HepG2 (cell line): ENCODE results near the gene FAM111B. TPM values are rescaled to one million over a fixed set of nuclear protein-coding genes. Genes with fewer than 3 reads are reported as not detected.
A peak's percentile ranks its signal among the peaks of the same experiment; 100 is the strongest.
"Not testable (repeated sequence)": the region's sequence is repeated elsewhere in the genome, so short reads cannot be mapped to it uniquely, and the experiment has no call there.

Source experiments
- ATAC-seq: fragments of 200-7000 bp; cut with Tn5 transposase; 3 replicates; pipeline ENCODE4 v1.9.1; 2020; ENCODE audit warnings: mild to moderate bottlenecking, moderate library complexity
- BruUV-seq: library from RNA; stranded (reverse); fragments of 400-500 nt; replicated peaks from 2 replicates; lab custom pipeline; 2021; lab: Mats Ljungman, UMichigan
- CTCF ChIA-PET: fragments of 300-600 bp; formaldehyde crosslinking; extraction: SDS; loops from one replicate; lab custom pipeline; 2021; ENCODE audit warnings: low total read pairs, inconsistent platforms, low intra/inter-chr PET ratio; lab: Yijun Ruan, JAX
- POLR2A ChIA-PET: fragments of 350-600 bp; sonication (Branson Sonifier 250); formaldehyde crosslinking; loops from one replicate; lab custom pipeline; 2020; ENCODE audit warnings: antibody characterized with exemption, inconsistent platforms; lab: Yijun Ruan, JAX
- DNase-seq: peaks from one replicate; pipeline ENCODE4 v3.0.0-alpha.2; 2015; ENCODE audit warnings: low spot score
- FAIRE-seq: peaks from 3 replicates; lab custom pipeline; 2011; peaks lifted over from hg19 to GRCh38; lab: Jason Lieb, UNC
- H2AFZ ChIP-seq: one replicate; pipeline ENCODE4 v1.6.1; 2011; ENCODE audit warnings: low read length, inconsistent platforms
- H3K27ac ChIP-seq: fragments of 300-600 bp; 3 replicates; pipeline ENCODE4 v1.8.0; 2011; ENCODE audit warnings: mixed run types, mild to moderate bottlenecking, mixed read lengths, low read length, inconsistent platforms; ENCODE audit not compliant: insufficient read depth; ENCODE audit errors: extremely low read length
- H3K27me3 ChIP-seq, 2 experiments: fragments of 200-600 bp in 1 of 2; 2 replicates in 1 of 2; 3 replicates in 1 of 2; pipeline versions ENCODE4 v1.6.0 to v1.8.0; 2011; ENCODE audit warnings: low read length in 2 of 2, mild to moderate bottlenecking in 2 of 2, moderate library complexity in 2 of 2, inconsistent platforms in 1 of 2; ENCODE audit not compliant: insufficient read depth in 2 of 2, control insufficient read depth in 1 of 2
- H3K36me3 ChIP-seq, 2 experiments: fragments of 200-600 bp in 1 of 2; replicated peaks in 1 of 2; 2 replicates in 1 of 2; 3 replicates in 1 of 2; pipeline versions ENCODE4 v1.5.1 to v1.8.0; 2011; ENCODE audit warnings: low read length in 2 of 2, inconsistent platforms in 1 of 2; ENCODE audit not compliant: insufficient read depth in 2 of 2, control insufficient read depth in 1 of 2
- H3K4me1 ChIP-seq: 2 replicates; pipeline ENCODE4 v1.5.1; 2012; ENCODE audit warnings: low read length, inconsistent platforms; ENCODE audit not compliant: insufficient read depth
- H3K4me2 ChIP-seq: 2 replicates; pipeline ENCODE4 v1.6.0; 2011; ENCODE audit warnings: low read depth, low read length, inconsistent platforms
- H3K4me3 ChIP-seq, 3 experiments: fragments of 200-600 bp in 1 of 3; sonication (generic), shearing (Covaris generic) in 1 of 3; replicated peaks in 1 of 3; 2 replicates each; pipeline ENCODE4 v1.5.1; 2011 to 2016; ENCODE audit warnings: low read length in 3 of 3, inconsistent platforms in 2 of 3, low read depth in 2 of 3, mild to moderate bottlenecking in 2 of 3, control low read depth in 1 of 3, mixed read lengths in 1 of 3; ENCODE audit not compliant: insufficient read depth in 1 of 3
- H3K79me2 ChIP-seq: one replicate; pipeline ENCODE4 v1.6.1; 2011; ENCODE audit warnings: low read length, inconsistent platforms; ENCODE audit not compliant: insufficient read depth
- H3K9ac ChIP-seq: 2 replicates; pipeline ENCODE4 v1.6.0; 2011; ENCODE audit warnings: mild to moderate bottlenecking, low read depth, low read length, inconsistent platforms; ENCODE audit not compliant: insufficient read depth
- H3K9me3 ChIP-seq: 2 replicates; pipeline ENCODE4 v1.5.1; 2012; ENCODE audit warnings: mild to moderate bottlenecking, low read length
- H4K20me1 ChIP-seq: 2 replicates; pipeline ENCODE4 v1.6.0; 2011; ENCODE audit warnings: inconsistent platforms, mild to moderate bottlenecking, low read length, moderate library complexity; ENCODE audit not compliant: insufficient read depth
- ATF7 ChIP-seq, 2 experiments: fragments of 450-650 bp in 1 of 2; sonication (generic) in 1 of 2; formaldehyde crosslinking in 1 of 2; IDR thresholded peaks; 2 replicates each; pipeline versions ENCODE4 v1.4.0 to v1.6.1; 2016 to 2020; ENCODE audit warnings: antibody characterized with exemption in 1 of 2, mild to moderate bottlenecking in 1 of 2, missing genetic modification reagents in 1 of 2
- BHLHE40 ChIP-seq: IDR thresholded peaks from 2 replicates; pipeline ENCODE4 v1.6.1; 2011; ENCODE audit warnings: low read length, improper control_type of control experiment
- GFI1 ChIP-seq: sonication (generic); formaldehyde crosslinking; IDR thresholded peaks from 2 replicates; pipeline ENCODE4 v1.5.0; 2020; ENCODE audit warnings: missing genetic modification reagents, mild to moderate bottlenecking, borderline replicate concordance
- SP4 ChIP-seq: sonication (generic); formaldehyde crosslinking; IDR thresholded peaks from 2 replicates; pipeline ENCODE4 v1.8.1; 2023; ENCODE audit warnings: mild to moderate bottlenecking, missing genetic modification reagents
- ZNF362 ChIP-seq: sonication (generic); formaldehyde crosslinking; IDR thresholded peaks from 2 replicates; pipeline ENCODE4 v1.4.0; 2020; ENCODE audit warnings: missing genetic modification reagents, mild to moderate bottlenecking, borderline replicate concordance
- ZNF468 ChIP-seq: sonication (generic); formaldehyde crosslinking; IDR thresholded peaks from 2 replicates; pipeline ENCODE4 v1.8.0; 2022; ENCODE audit warnings: mild to moderate bottlenecking, moderate library complexity, missing genetic modification reagents
- ZNF605 ChIP-seq: sonication (generic); formaldehyde crosslinking; IDR thresholded peaks from 2 replicates; pipeline ENCODE4 v1.8.0; 2022; ENCODE audit warnings: mild to moderate bottlenecking, missing genetic modification reagents
- ZNF644 ChIP-seq: IDR thresholded peaks from 2 replicates; pipeline ENCODE4 v1.6.1; 2016; ENCODE audit warnings: low read depth
- ZNF674 ChIP-seq: sonication (generic); formaldehyde crosslinking; IDR thresholded peaks from 2 replicates; pipeline ENCODE4 v1.5.0; 2020; ENCODE audit warnings: low read depth, mild to moderate bottlenecking, missing genetic modification reagents
- ZNF713 ChIP-seq: sonication (generic); formaldehyde crosslinking; IDR thresholded peaks from 2 replicates; pipeline ENCODE4 v1.4.0; 2020; ENCODE audit warnings: mild to moderate bottlenecking, missing genetic modification reagents
- WGBS: methylation state at CpG from one replicate; pipeline ENCODE4 v1.1.6; 2017; ENCODE audit warnings: low lambda C conversion rate; 5-methylcytosine and 5-hydroxymethylcytosine counted together
- in situ Hi-C: cut with HindIII; loops from 2 replicates; pipeline ENCODE4 v1.10.0; 2017; ENCODE audit warnings: low pct_unique_long_range_greater_than_20kb; ENCODE audit not compliant: extremely low pct_ligation_motif_present
- intact Hi-C: fragments of 100-400 bp; cut with micrococcal nuclease; formaldehyde crosslinking; loops from one replicate; pipeline ENCODE4 v1.10.0; 2022; ENCODE audit not compliant: unreplicated experiment
- polyA plus RNA-seq, 8 experiments: library from polyadenylated mRNA; depleted of rRNA in 3 of 8; stranded (reverse) in 7 of 8; unstranded in 1 of 8; fragments of >200 nt; fragmentation: Illumina TruSeq in 4 of 8; extraction: Trizol in 4 of 8; gene quantifications; 2 replicates each; pipeline versions ENCODE4 v1.2.1 to v1.2.3, GENCODE V29; 2011 to 2016; ENCODE audit warnings: low read depth in 4 of 8, missing spikeins in 1 of 8, mixed read lengths in 1 of 8; ENCODE audit not compliant: insufficient read depth in 1 of 8
- total RNA-seq, 5 experiments: library from RNA; depleted of rRNA; stranded (reverse); fragments of >200 nt; fragmentation: Illumina TruSeq; extraction: Trizol; gene quantifications; 2 replicates each; pipeline ENCODE4 v1.2.3, GENCODE V29; 2016; ENCODE audit warnings: low read depth in 1 of 5

The FAM111B gene
- total and polyA plus RNA-seq, 2 of the 13 experiments (the other 11 are each of a cell fraction or from before 2014, with no cell fraction given): 1.6 to 28.2 TPM

GRCh38 chr11:59136551-59136950 is 29.5 kb downstream of the FAM111B start:
- H3K79me2 ChIP-seq, H3K36me3 ChIP-seq, BruUV-seq, ATAC-seq, DNase-seq, H3K27me3 ChIP-seq, H3K4me3 ChIP-seq, H4K20me1 ChIP-seq, FAIRE-seq: not testable (repeated sequence)
- Histone ChIP-seq H2AFZ (peak overlapping the region; percentile 78), H3K4me2 (peak overlapping the region; percentile 66), H3K9ac (0 out of 2 replicates have a peak overlapping the region, but pooled peaks have one; percentile 34), H3K27ac (peak overlapping the region; percentile 57), H3K4me1 (peaks cover 12% of the 10 kb centered on the region), H3K9me3 (peaks cover 10% of the 10 kb centered on the region)
- ChIA-PET CTCF (interaction anchor here (0.7 to 2.2 kb wide), 4 partner anchors 22 to 83 kb away, joined by 3 to 42 read pairs (median 6); no protein-coding TSS in a partner anchor), POLR2A (interaction anchor here (0.9 to 1.8 kb wide), 3 partner anchors 22 to 229 kb away, joined by 3 to 14 read pairs (median 5); partner anchors contain the start of gene FAM111B)
- TF ChIP-seq ZNF713 (CRISPR knock-in tag): 0 out of 2 replicates have a peak, but pooled peaks have one; percentile 0
- peak; percentile 18; the same call in 1 of the 2 replicates for TF ChIP-seq SP4 (CRISPR knock-in tag)
- 53% methylated on average over 6 of the region's 6 CpGs for WGBS
- intact Hi-C loops (loop anchor here (1.0 to 10.0 kb wide), 3 partner anchors 39 to 482 kb away; no protein-coding TSS in a partner anchor), in situ Hi-C loops (loop anchor here (5.0 kb wide), 1 partner anchor 39 kb away; no protein-coding TSS in a partner anchor)

GRCh38 chr11:59137190-59137589 is 30.2 kb downstream of the FAM111B start:
- ATAC-seq: no peak
- Histone ChIP-seq H2AFZ (no peak overlapping the region), H3K4me2 (no peak overlapping the region), H3K27ac (no peak overlapping the region), H3K36me3 (no peaks in the 10 kb centered on the region), H3K9me3 (peaks cover 4% of the 10 kb centered on the region), H3K4me1 (peaks cover 19% of the 10 kb centered on the region), H3K79me2 (no peaks in the 10 kb centered on the region), H4K20me1 (no peaks in the 10 kb centered on the region), H3K4me3 (no peak overlapping the region), H3K9ac (no peak overlapping the region), H3K27me3 (no peaks in the 10 kb centered on the region)
- in situ Hi-C loops: loop anchor here (5.0 kb wide), 1 partner anchor 40 kb away; no protein-coding TSS in a partner anchor
- no peak for FAIRE-seq
- CTCF ChIA-PET: no interaction called here
- WGBS: 98% methylated on average over 15 of the region's 17 CpGs
- POLR2A ChIA-PET: no interaction called here
- intact Hi-C loops: loop anchor here (10.0 kb wide), 1 partner anchor 482 kb away; no protein-coding TSS in a partner anchor
- no peak for DNase-seq
- TF ChIP-seq BHLHE40 (no peak), GFI1 (CRISPR knock-in tag) (no peak), ZNF362 (CRISPR knock-in tag) (no peak), ATF7 (IDR thresholded peaks at IDR 0.05) (no peak), ATF7 (CRISPR knock-in tag; IDR thresholded peaks at IDR 0.05) (no peak), ZNF605 (CRISPR knock-in tag) (no peak), ZNF468 (CRISPR knock-in tag) (no peak), ZNF644 (CRISPR knock-in tag) (no peak), ZNF674 (CRISPR knock-in tag) (no peak)
- BruUV-seq: no TSS peak
